ENCODE measurements around the gene COX14.

DNA sequence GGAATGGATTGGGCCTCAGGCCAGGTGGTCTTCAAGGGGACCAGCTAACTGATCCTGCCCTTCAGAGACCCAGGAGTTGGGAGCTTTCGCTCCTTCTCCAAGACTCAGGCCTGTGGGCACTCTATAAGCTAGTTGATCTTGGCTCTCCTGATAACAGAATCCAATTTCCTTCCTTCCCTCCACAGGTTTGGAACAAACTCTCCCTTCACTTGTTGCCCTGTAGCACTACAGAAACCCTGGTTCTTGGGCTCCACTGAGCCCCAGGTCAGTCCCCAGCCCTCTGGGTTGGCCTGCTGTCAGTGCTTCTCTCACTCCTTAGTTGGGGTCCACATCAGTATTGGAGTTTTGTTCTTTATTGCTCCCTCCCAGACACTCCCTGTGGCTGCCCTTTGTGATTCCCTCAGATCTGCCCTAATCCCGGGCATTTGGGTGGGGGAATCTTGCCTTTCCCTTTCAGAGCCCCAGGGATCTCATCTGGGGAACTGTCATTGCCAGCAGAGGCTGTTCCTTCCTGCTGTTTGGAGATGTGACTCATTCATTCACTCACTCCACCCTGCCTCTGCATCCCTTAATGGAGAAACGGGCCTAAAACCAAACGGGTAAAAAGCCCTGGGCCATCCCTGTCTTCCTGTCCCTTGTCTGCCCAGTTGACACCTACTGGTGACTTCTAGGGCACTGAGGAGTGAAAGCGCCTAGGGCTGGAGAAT is 12.6 kb upstream of the COX14 start:
- TF ChIP-seq EZH2 (IDR thresholded peaks at IDR 0.05) (no peak), POLR2AphosphoS5 (IDR thresholded peaks at IDR 0.05; ENCODE audit: borderline replicate concordance, low read depth, low read length) (no peak)
